ENCODE data around the gene MYO1C. TPM values are rescaled to one million over a fixed set of nuclear protein-coding genes. Genes with fewer than 3 reads are reported as not detected.

The MYO1C gene
- total RNA-seq, 1 donor from 2014 or later, result 329 TPM

- H3K27me3 Mint-ChIP-seq (ENCODE audit: low read depth), result no peaks in the 10 kb centered on the region
- no peak for DNase-seq (ENCODE audit: low spot score)
- TF ChIP-seq, protein P1, sequence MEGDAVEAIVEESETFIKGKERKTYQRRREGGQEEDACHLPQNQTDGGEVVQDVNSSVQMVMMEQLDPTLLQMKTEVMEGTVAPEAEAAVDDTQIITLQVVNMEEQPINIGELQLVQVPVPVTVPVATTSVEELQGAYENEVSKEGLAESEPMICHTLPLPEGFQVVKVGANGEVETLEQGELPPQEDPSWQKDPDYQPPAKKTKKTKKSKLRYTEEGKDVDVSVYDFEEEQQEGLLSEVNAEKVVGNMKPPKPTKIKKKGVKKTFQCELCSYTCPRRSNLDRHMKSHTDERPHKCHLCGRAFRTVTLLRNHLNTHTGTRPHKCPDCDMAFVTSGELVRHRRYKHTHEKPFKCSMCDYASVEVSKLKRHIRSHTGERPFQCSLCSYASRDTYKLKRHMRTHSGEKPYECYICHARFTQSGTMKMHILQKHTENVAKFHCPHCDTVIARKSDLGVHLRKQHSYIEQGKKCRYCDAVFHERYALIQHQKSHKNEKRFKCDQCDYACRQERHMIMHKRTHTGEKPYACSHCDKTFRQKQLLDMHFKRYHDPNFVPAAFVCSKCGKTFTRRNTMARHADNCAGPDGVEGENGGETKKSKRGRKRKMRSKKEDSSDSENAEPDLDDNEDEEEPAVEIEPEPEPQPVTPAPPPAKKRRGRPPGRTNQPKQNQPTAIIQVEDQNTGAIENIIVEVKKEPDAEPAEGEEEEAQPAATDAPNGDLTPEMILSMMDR (IDR thresholded peaks at IDR 0.05), result no peak
- H3K4me3 Mint-ChIP-seq (ENCODE audit: unreplicated experiment), result peak overlapping the region; percentile 81
- H3K27ac Mint-ChIP-seq (ENCODE audit: unreplicated experiment), result peak overlapping the region; percentile 85
- no peaks in the 10 kb centered on the region for H3K9me3 Mint-ChIP-seq (ENCODE audit: low read depth)
- peaks cover 22% of the 10 kb centered on the region for H3K36me3 Mint-ChIP-seq (ENCODE audit: low read depth)
- H3K4me1 Mint-ChIP-seq (ENCODE audit: low read depth), result peaks cover 51% of the 10 kb centered on the region
Measured at GRCh38 chr17:1485423-1486376, 6.8 kb downstream of the MYO1C start.

DNA sequence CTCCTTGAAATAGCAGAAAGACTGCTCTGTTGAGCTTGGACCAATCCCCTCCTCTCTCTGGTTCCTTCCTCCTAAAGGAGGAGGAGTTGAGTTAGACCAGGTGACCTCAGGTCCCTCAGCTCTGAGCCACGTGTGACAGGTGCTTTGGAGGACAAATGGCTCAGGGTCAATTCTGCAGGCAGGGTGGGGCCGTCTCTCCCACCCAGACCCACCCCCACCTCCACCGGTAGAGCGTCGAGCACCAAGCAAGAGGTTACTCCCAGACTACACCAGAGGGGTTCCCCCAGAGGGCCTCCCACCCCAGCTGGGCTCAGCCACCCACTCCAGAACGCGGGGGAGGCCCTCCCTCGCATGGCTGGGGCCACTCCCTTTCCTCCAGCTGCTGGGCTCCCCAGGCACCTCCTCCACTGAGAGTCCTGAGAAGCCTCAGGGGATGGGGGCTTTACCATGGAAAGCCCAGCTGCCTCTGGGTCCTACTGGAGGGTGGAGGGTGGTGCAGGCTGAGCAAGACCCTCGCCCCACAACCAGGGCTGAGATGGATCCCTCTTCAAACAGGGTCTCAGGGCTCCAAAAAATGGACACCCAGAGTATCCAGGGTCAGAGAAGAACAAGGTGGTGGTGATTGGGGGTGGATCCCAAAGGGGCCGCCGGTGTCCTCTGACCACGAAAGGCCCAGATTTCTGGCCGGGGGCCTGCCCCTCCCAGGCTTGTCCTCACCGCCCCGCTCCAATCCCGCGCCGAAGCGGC is 7.6 kb downstream of the MYO1C start:
- no peak for DNase-seq (ENCODE audit: low spot score)
- Mint-ChIP-seq H3K27me3 (ENCODE audit: low read depth) (no peaks in the 10 kb centered on the region), H3K27ac (ENCODE audit: unreplicated experiment) (peak overlapping the region; percentile 93)

DNA sequence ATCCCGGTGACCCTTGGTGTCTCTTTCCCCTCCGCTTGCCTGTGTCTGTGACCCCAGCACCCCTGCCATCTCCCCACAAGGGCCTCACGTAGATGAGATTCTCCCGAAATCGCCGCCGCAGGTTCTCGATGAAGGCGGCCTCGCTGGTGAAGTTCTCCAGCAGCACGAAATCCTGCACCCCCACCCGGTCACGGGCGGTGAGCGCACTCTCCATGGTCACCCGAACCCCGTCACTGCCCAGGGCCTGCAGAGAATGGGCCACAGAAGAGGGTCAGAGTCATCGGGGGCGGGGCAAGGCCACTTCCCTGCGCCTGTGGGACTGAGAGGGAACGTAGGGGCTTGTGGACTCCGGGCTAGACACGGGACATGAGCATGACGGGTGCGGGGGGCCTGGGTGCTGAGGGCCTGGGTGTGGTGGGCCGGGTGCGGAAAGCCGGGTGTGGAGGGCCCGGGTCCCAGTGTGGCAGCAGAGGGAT is 8.4 kb downstream of the MYO1C start:
- Mint-ChIP-seq H3K27ac (ENCODE audit: unreplicated experiment) (peak overlapping the region; percentile 12), H3K36me3 (ENCODE audit: low read depth) (peaks cover 29% of the 10 kb centered on the region), H3K4me3 (ENCODE audit: unreplicated experiment) (peak overlapping the region; percentile 81), H3K9me3 (ENCODE audit: low read depth) (no peaks in the 10 kb centered on the region), H3K27me3 (ENCODE audit: low read depth) (no peaks in the 10 kb centered on the region), H3K4me1 (ENCODE audit: low read depth) (peaks cover 36% of the 10 kb centered on the region)
- TF ChIP-seq, protein P1 (IDR thresholded peaks at IDR 0.05), result no peak
- DNase-seq (ENCODE audit: low spot score), result no peak

More for the DNA sequence above, 7.6 kb downstream of the MYO1C start:
- Mint-ChIP-seq H3K9me3 (ENCODE audit: low read depth) (no peaks in the 10 kb centered on the region), H3K4me3 (ENCODE audit: unreplicated experiment) (peak overlapping the region; percentile 81), H3K4me1 (ENCODE audit: low read depth) (peaks cover 43% of the 10 kb centered on the region), H3K36me3 (ENCODE audit: low read depth) (peaks cover 25% of the 10 kb centered on the region)
- TF ChIP-seq, protein P1 (IDR thresholded peaks at IDR 0.05), result peak; percentile 39

DNA sequence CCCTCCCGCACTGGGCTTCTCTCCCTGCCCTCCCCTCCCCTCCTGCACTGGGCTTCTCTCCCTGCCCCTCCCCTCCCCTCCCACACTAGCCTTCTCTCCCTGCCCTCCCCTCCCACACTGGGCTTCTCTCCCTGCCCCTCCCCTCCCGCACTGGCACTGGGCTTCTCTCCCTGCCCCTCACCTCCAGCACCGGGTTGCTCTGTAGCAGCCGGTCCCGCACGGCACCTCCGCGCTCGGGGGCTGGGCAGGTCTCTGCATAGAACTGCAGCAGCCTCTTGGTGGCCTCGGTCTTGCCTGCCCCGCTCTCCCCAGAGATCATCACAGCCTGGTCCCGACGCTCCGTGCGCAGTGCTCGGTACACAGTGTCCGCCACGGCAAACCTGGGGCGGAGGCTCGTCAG is 9.8 kb downstream of the MYO1C start:
- H3K4me1 Mint-ChIP-seq (ENCODE audit: low read depth), result peaks cover 26% of the 10 kb centered on the region
- H3K27me3 Mint-ChIP-seq (ENCODE audit: low read depth), result no peaks in the 10 kb centered on the region
- TF ChIP-seq, protein P1 (IDR thresholded peaks at IDR 0.05), result no peak
- peaks cover 32% of the 10 kb centered on the region for H3K36me3 Mint-ChIP-seq (ENCODE audit: low read depth)
- DNase-seq (ENCODE audit: low spot score), result no peak
- H3K27ac Mint-ChIP-seq (ENCODE audit: unreplicated experiment), result no peak overlapping the region
- H3K4me3 Mint-ChIP-seq (ENCODE audit: unreplicated experiment), result no peak overlapping the region
- H3K9me3 Mint-ChIP-seq (ENCODE audit: low read depth), result no peaks in the 10 kb centered on the region

DNA sequence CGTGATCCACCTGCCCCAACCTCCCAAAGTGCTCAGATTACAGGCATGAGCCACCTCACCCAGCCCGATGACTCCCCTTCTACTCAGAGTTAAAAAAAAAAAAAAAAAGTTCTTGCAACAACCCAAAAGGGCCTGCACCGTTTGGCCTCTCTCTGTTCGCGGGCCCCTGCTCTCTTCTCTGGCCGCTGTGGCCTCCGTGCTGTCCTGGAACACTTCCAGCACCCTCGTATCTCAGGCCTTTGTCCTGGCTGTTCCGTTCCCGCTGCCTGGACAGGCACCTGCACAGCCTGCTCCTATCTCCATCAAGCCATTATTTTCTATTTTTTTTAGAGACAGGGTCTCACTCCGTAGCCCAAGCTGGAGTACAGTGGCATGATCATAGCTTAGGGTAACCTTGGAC is 10.8 kb downstream of the MYO1C start:
- no peak for DNase-seq (ENCODE audit: low spot score)
- Mint-ChIP-seq H3K27me3 (ENCODE audit: low read depth) (no peaks in the 10 kb centered on the region), H3K4me1 (ENCODE audit: low read depth) (peaks cover 20% of the 10 kb centered on the region), H3K27ac (ENCODE audit: unreplicated experiment) (no peak overlapping the region), H3K9me3 (ENCODE audit: low read depth) (no peaks in the 10 kb centered on the region), H3K4me3 (ENCODE audit: unreplicated experiment) (no peak overlapping the region), H3K36me3 (ENCODE audit: low read depth) (peaks cover 32% of the 10 kb centered on the region)
- TF ChIP-seq, protein P1 (IDR thresholded peaks at IDR 0.05), result no peak
